Measurements from ENCODE around the gene KRTAP5-3. TPM values are rescaled to one million over a fixed set of nuclear protein-coding genes. Genes with fewer than 3 reads are reported as not detected.

KRTAP5-3 gene
- total RNA-seq, result not detected
- long read RNA-seq, result 0 reads

- intact Hi-C loops (cut with micrococcal nuclease), result no loop called here
- Histone ChIP-seq H3K4me1 (peaks cover 9% of the 10 kb centered on the region), H3K27ac (replicated peaks) (no peak within 1 kb of the TSS), H3K36me3 (no peaks in the 10 kb centered on the region), H3K4me3 (no peak within 1 kb of the TSS), H3K9me3 (replicated peaks) (no peaks in the 10 kb centered on the region), H3K27me3 (ENCODE audit: low read depth) (peaks cover 41% of the 10 kb centered on the region)
- TF ChIP-seq, protein P1, sequence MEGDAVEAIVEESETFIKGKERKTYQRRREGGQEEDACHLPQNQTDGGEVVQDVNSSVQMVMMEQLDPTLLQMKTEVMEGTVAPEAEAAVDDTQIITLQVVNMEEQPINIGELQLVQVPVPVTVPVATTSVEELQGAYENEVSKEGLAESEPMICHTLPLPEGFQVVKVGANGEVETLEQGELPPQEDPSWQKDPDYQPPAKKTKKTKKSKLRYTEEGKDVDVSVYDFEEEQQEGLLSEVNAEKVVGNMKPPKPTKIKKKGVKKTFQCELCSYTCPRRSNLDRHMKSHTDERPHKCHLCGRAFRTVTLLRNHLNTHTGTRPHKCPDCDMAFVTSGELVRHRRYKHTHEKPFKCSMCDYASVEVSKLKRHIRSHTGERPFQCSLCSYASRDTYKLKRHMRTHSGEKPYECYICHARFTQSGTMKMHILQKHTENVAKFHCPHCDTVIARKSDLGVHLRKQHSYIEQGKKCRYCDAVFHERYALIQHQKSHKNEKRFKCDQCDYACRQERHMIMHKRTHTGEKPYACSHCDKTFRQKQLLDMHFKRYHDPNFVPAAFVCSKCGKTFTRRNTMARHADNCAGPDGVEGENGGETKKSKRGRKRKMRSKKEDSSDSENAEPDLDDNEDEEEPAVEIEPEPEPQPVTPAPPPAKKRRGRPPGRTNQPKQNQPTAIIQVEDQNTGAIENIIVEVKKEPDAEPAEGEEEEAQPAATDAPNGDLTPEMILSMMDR (IDR thresholded peaks at IDR 0.05; ENCODE audit: borderline replicate concordance), result no peak
- DNase-seq, result no peak
These were observed at the start of gene KRTAP5-3 for GRCh38 chr11:1608363-1608762. Gene KRTAP5-3, minus strand, starts transcription at chr11:1608463. Its CDS starts 78 bp downstream, at chr11:1608385.

- TF ChIP-seq, protein P1 (IDR thresholded peaks at IDR 0.05; ENCODE audit: borderline replicate concordance), result no peak
- Histone ChIP-seq H3K27me3 (ENCODE audit: low read depth) (peaks cover 44% of the 10 kb centered on the region), H3K4me1 (peaks cover 4% of the 10 kb centered on the region), H3K4me3 (no peak overlapping the region), H3K9me3 (replicated peaks) (no peaks in the 10 kb centered on the region), H3K27ac (replicated peaks) (no peak overlapping the region), H3K36me3 (no peaks in the 10 kb centered on the region)
- no peak for DNase-seq
- intact Hi-C loops (cut with micrococcal nuclease), result no loop called here
These were observed 48.4 kb upstream of the KRTAP5-3 start for GRCh38 chr11:1656670-1657069.

- Histone ChIP-seq H3K9me3 (replicated peaks) (no peaks in the 10 kb centered on the region), H3K4me1 (peaks cover 4% of the 10 kb centered on the region), H3K36me3 (no peaks in the 10 kb centered on the region), H3K27ac (replicated peaks) (no peak overlapping the region), H3K27me3 (ENCODE audit: low read depth) (peaks cover 44% of the 10 kb centered on the region), H3K4me3 (no peak overlapping the region)
- TF ChIP-seq, protein P1 (IDR thresholded peaks at IDR 0.05; ENCODE audit: borderline replicate concordance), result no peak
- intact Hi-C loops (cut with micrococcal nuclease), result no loop called here
- DNase-seq, result no peak
These were observed 47.8 kb upstream of the KRTAP5-3 start for GRCh38 chr11:1656061-1656441.

GRCh38 chr11:1655168-1656060, 47.2 kb upstream of the KRTAP5-3 start:
- DNase-seq, result no peak
- intact Hi-C loops (cut with micrococcal nuclease), result no loop called here
- TF ChIP-seq, protein P1 (IDR thresholded peaks at IDR 0.05; ENCODE audit: borderline replicate concordance), result no peak
- Histone ChIP-seq H3K27me3 (ENCODE audit: low read depth) (peaks cover 41% of the 10 kb centered on the region), H3K4me1 (peaks cover 4% of the 10 kb centered on the region), H3K27ac (replicated peaks) (no peak overlapping the region), H3K36me3 (no peaks in the 10 kb centered on the region), H3K9me3 (replicated peaks) (no peaks in the 10 kb centered on the region), H3K4me3 (no peak overlapping the region)

- Histone ChIP-seq H3K4me3 (no peak overlapping the region), H3K9me3 (replicated peaks) (no peaks in the 10 kb centered on the region), H3K4me1 (peaks cover 4% of the 10 kb centered on the region), H3K27ac (replicated peaks) (no peak overlapping the region), H3K36me3 (no peaks in the 10 kb centered on the region), H3K27me3 (ENCODE audit: low read depth) (peaks cover 33% of the 10 kb centered on the region)
- TF ChIP-seq, protein P1 (IDR thresholded peaks at IDR 0.05; ENCODE audit: borderline replicate concordance), result no peak
- no peak for DNase-seq
- intact Hi-C loops (cut with micrococcal nuclease), result no loop called here
These were observed 46.3 kb upstream of the KRTAP5-3 start for GRCh38 chr11:1654388-1655167.

Measured in left ventricle myocardium inferior (tissue), 1 donor.